ENCODE results near the gene FITM1.

Gene FITM1

GRCh38 chr14:24106672-24107271 lies 23.7 kb upstream of the FITM1 start:
- Histone ChIP-seq H3K27me3 (replicated peaks; ENCODE audit: insufficient read depth, low read length) (no peaks in the 10 kb centered on the region), H2AFZ (ENCODE audit: low read length) (no peak overlapping the region), H3K36me3 (replicated peaks; ENCODE audit: insufficient read depth, low read length) (no peaks in the 10 kb centered on the region), H3K4me1 (ENCODE audit: low read length) (peaks cover 18% of the 10 kb centered on the region), H3K9me3 (replicated peaks; ENCODE audit: insufficient read depth, low read length) (no peaks in the 10 kb centered on the region), H3K4me2 (ENCODE audit: low read depth, low read length) (no peak overlapping the region), H3F3A (ENCODE audit: insufficient read depth, low read length) (peaks cover 12% of the 10 kb centered on the region), H4K20me1 (ENCODE audit: insufficient read depth, low read length) (no peaks in the 10 kb centered on the region), H3K9ac (ENCODE audit: low read length) (no peak overlapping the region), H3K4me3 (ENCODE audit: low read length) (no peak overlapping the region), H3K27ac (ENCODE audit: low read length) (no peak overlapping the region), H3K79me2 (ENCODE audit: low read length) (no peaks in the 10 kb centered on the region), H3K9me2 (replicated peaks; ENCODE audit: insufficient read depth, low read length) (no peaks in the 10 kb centered on the region)
- TF ChIP-seq, protein P1, sequence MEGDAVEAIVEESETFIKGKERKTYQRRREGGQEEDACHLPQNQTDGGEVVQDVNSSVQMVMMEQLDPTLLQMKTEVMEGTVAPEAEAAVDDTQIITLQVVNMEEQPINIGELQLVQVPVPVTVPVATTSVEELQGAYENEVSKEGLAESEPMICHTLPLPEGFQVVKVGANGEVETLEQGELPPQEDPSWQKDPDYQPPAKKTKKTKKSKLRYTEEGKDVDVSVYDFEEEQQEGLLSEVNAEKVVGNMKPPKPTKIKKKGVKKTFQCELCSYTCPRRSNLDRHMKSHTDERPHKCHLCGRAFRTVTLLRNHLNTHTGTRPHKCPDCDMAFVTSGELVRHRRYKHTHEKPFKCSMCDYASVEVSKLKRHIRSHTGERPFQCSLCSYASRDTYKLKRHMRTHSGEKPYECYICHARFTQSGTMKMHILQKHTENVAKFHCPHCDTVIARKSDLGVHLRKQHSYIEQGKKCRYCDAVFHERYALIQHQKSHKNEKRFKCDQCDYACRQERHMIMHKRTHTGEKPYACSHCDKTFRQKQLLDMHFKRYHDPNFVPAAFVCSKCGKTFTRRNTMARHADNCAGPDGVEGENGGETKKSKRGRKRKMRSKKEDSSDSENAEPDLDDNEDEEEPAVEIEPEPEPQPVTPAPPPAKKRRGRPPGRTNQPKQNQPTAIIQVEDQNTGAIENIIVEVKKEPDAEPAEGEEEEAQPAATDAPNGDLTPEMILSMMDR (IDR thresholded peaks at IDR 0.05; ENCODE audit: low read length), result no peak
- TF ChIP-seq EZH2phosphoT487 (IDR thresholded peaks at IDR 0.05; ENCODE audit: low read length) (no peak), EZH2 (optimal IDR thresholded peaks at IDR 0.05; ENCODE audit: low read depth, low read length) (no peak)
- DNase-seq, result no peak

- Histone ChIP-seq H3K27me3 (replicated peaks; ENCODE audit: insufficient read depth, low read length) (no peaks in the 10 kb centered on the region), H3F3A (ENCODE audit: insufficient read depth, low read length) (peaks cover 14% of the 10 kb centered on the region), H3K4me3 (ENCODE audit: low read length) (no peak overlapping the region), H4K20me1 (ENCODE audit: insufficient read depth, low read length) (no peaks in the 10 kb centered on the region), H3K79me2 (ENCODE audit: low read length) (no peaks in the 10 kb centered on the region), H2AFZ (ENCODE audit: low read length) (no peak overlapping the region), H3K4me1 (ENCODE audit: low read length) (peaks cover 18% of the 10 kb centered on the region), H3K36me3 (replicated peaks; ENCODE audit: insufficient read depth, low read length) (no peaks in the 10 kb centered on the region), H3K9me2 (replicated peaks; ENCODE audit: insufficient read depth, low read length) (no peaks in the 10 kb centered on the region), H3K27ac (ENCODE audit: low read length) (peak overlapping the region; percentile 43; the same call in 1 of the 2 replicates), H3K4me2 (ENCODE audit: low read depth, low read length) (no peak overlapping the region), H3K9me3 (replicated peaks; ENCODE audit: insufficient read depth, low read length) (no peaks in the 10 kb centered on the region), H3K9ac (ENCODE audit: low read length) (no peak overlapping the region)
- TF ChIP-seq EZH2phosphoT487 (IDR thresholded peaks at IDR 0.05; ENCODE audit: low read length), result no peak
- no peak for DNase-seq
These were observed 22.1 kb upstream of the FITM1 start for GRCh38 chr14:24108336-24108874.

GRCh38 chr14:24110060-24110459 lies 20.4 kb upstream of the FITM1 start:
- peak; percentile 80 for DNase-seq
- H2AFZ ChIP-seq (ENCODE audit: low read length), result no peak overlapping the region
- H3K9me2 ChIP-seq (replicated peaks; ENCODE audit: insufficient read depth, low read length), result no peaks in the 10 kb centered on the region
- no peaks in the 10 kb centered on the region for H4K20me1 ChIP-seq (ENCODE audit: insufficient read depth, low read length)
- H3K9me3 ChIP-seq (replicated peaks; ENCODE audit: insufficient read depth, low read length), result no peaks in the 10 kb centered on the region
- peak overlapping the region; percentile 85 for H3K27ac ChIP-seq (ENCODE audit: low read length)
- H3K9ac ChIP-seq (ENCODE audit: low read length), result no peak overlapping the region; the same call in 1 of the 2 replicates
- H3K4me3 ChIP-seq (ENCODE audit: low read length), result no peak overlapping the region
- H3F3A ChIP-seq (ENCODE audit: insufficient read depth, low read length), result peaks cover 22% of the 10 kb centered on the region
- H3K36me3 ChIP-seq (replicated peaks; ENCODE audit: insufficient read depth, low read length), result no peaks in the 10 kb centered on the region
- peak overlapping the region; percentile 54 for H3K4me2 ChIP-seq (ENCODE audit: low read depth, low read length)
- no peaks in the 10 kb centered on the region for H3K79me2 ChIP-seq (ENCODE audit: low read length)
- TF ChIP-seq, protein P1 (IDR thresholded peaks at IDR 0.05; ENCODE audit: low read length), result no peak
- TF ChIP-seq EZH2phosphoT487 (IDR thresholded peaks at IDR 0.05; ENCODE audit: low read length), result no peak
- no peaks in the 10 kb centered on the region for H3K27me3 ChIP-seq (replicated peaks; ENCODE audit: insufficient read depth, low read length)
- peaks cover 18% of the 10 kb centered on the region for H3K4me1 ChIP-seq (ENCODE audit: low read length)

- Histone ChIP-seq H3K9ac (ENCODE audit: low read length) (no peak overlapping the region; the same call in 1 of the 2 replicates), H3K9me3 (replicated peaks; ENCODE audit: insufficient read depth, low read length) (no peaks in the 10 kb centered on the region), H3K27me3 (replicated peaks; ENCODE audit: insufficient read depth, low read length) (no peaks in the 10 kb centered on the region), H3K27ac (ENCODE audit: low read length) (peak overlapping the region; percentile 67; the same call in 1 of the 2 replicates), H3K79me2 (ENCODE audit: low read length) (peaks cover 3% of the 10 kb centered on the region), H3K4me2 (ENCODE audit: low read depth, low read length) (peak overlapping the region; percentile 54; the same call in 1 of the 2 replicates), H3K36me3 (replicated peaks; ENCODE audit: insufficient read depth, low read length) (no peaks in the 10 kb centered on the region), H3K4me1 (ENCODE audit: low read length) (peaks cover 18% of the 10 kb centered on the region), H4K20me1 (ENCODE audit: insufficient read depth, low read length) (no peaks in the 10 kb centered on the region), H3K4me3 (ENCODE audit: low read length) (no peak overlapping the region), H3K9me2 (replicated peaks; ENCODE audit: insufficient read depth, low read length) (no peaks in the 10 kb centered on the region), H3F3A (ENCODE audit: insufficient read depth, low read length) (peaks cover 22% of the 10 kb centered on the region), H2AFZ (ENCODE audit: low read length) (no peak overlapping the region)
- no peak for TF ChIP-seq EZH2 (optimal IDR thresholded peaks at IDR 0.05; ENCODE audit: low read depth, low read length)
- TF ChIP-seq, protein P1 (IDR thresholded peaks at IDR 0.05; ENCODE audit: low read length), result no peak
- TF ChIP-seq EZH2phosphoT487 (IDR thresholded peaks at IDR 0.05; ENCODE audit: low read length), result no peak
- no peak for DNase-seq
These were observed 19.9 kb upstream of the FITM1 start for GRCh38 chr14:24110523-24110922.
